Ovary (tissue), 9 donors: ENCODE data around the gene CFAP107. TPM values are rescaled to one million over a fixed set of nuclear protein-coding genes. Genes with fewer than 3 reads are reported as not detected.
"Not testable (repeated sequence)": the region's sequence is repeated elsewhere in the genome, so short reads cannot be mapped to it uniquely, and the experiment has no call there.

ENCODE experiments used
- DNase-seq, 5 donors: peaks; one replicate each; pipeline ENCODE4 v3.0.0-alpha.2; 2019 to 2020
- H3K27ac ChIP-seq, 2 donors: fragments of 200-600 bp; one replicate each; pipeline versions ENCODE4 v1.5.1 to v1.8.0; 2019 to 2022
- H3K27me3 ChIP-seq: fragments of 200-600 bp; one replicate; pipeline ENCODE4 v1.8.0; 2022
- H3K36me3 ChIP-seq: fragments of 200-600 bp; sonication (generic); one replicate; pipeline ENCODE4 v1.5.1; 2019
- H3K4me1 ChIP-seq: one replicate; pipeline ENCODE4 v1.8.1; 2013; ENCODE audit warnings: mild to moderate bottlenecking, moderate library complexity; ENCODE audit not compliant: insufficient read depth
- H3K4me3 ChIP-seq: fragments of 200-600 bp; sonication (generic); one replicate; pipeline ENCODE4 v1.5.1; 2017
- H3K9me3 ChIP-seq, 2 donors: fragments of 200-600 bp in 1 of 2; sonication (generic) in 1 of 2; one replicate each; pipeline versions ENCODE4 v1.5.1 to v1.8.1; 2013 to 2019; ENCODE audit warnings: mild to moderate bottlenecking in 1 of 2, moderate library complexity in 1 of 2
- EP300 ChIP-seq: sonication (generic); formaldehyde crosslinking; IDR thresholded peaks from one replicate; pipeline ENCODE4 v1.6.1; 2017; ENCODE audit warnings: antibody characterized with exemption
- POLR2A ChIP-seq: fragments of 450-650 bp; IDR thresholded peaks from one replicate; pipeline ENCODE4 v1.6.1; 2017; ENCODE audit warnings: antibody characterized with exemption, mild to moderate bottlenecking, moderate library complexity
- WGBS, 3 donors: extraction: QIAGEN DNeasy Blood & Tissue Kit in 1 of 3; methylation state at CpG; one replicate each; pipeline versions ENCODE4 v1.1.5 to v1.1.7; 2013 to 2017; 5-methylcytosine and 5-hydroxymethylcytosine counted together
- intact Hi-C, 4 donors: fragments of 100-400 bp; cut with DNase I; formaldehyde crosslinking; loops; one replicate each; pipeline versions ENCODE4 v1.11.0 to v1.15.1; 2022 to 2023
- polyA plus RNA-seq, 2 donors: library from polyadenylated mRNA; stranded (reverse); fragments of 200-250 nt in 1 of 2; fragments of 350-450 nt in 1 of 2; fragmentation: Illumina TruSeq in 1 of 2; extraction: RNeasy Lipid Tissue Mini Kit (QIAGEN cat#74804) in 1 of 2; gene quantifications; one replicate each; pipeline ENCODE4 v1.2.3, GENCODE V29; 2013 to 2014
- total RNA-seq, 7 donors: library from RNA; depleted of rRNA in 2 of 7; stranded (reverse); fragments of >200 nt in 2 of 7; fragmentation: NEBNext Ultra II Directional in 3 of 7; extraction: Animal tissue kit (Norgen Biotek cat#: 25700) in 3 of 7; gene quantifications; one replicate each; pipeline versions ENCODE4 v1.1.0 to v1.2.4, GENCODE V29; 2016 to 2023
- TF ChIP-seq, protein P1 (sequence below), 3 donors: fragments of 450-650 bp in 2 of 3; fragments of 200-600 bp in 1 of 3; IDR thresholded peaks; one replicate each; pipeline versions ENCODE4 v1.5.1 to v1.8.0; 2016 to 2022; ENCODE audit warnings: antibody characterized with exemption in 3 of 3, mild to moderate bottlenecking in 1 of 3
- donor health status: DM: no; HTN: no; CAD: no; lungs with moderate emphysema.
- donor health status: DM: no; HTN: no; CAD: no.
- donor health status: Bipolar disorder and iron deficiency.
- donor health status: DM: yes; HTN: yes; CAD: no.
- donor health status: DM: no; HTN: no; CAD: no.
- donor health status: DM: yes; HTN: yes; CAD: no.

The CFAP107 gene
- total and polyA plus RNA-seq, 9 donors: 0.32 to 2.2 (median 0.76) TPM; not detected in 5

DNA sequence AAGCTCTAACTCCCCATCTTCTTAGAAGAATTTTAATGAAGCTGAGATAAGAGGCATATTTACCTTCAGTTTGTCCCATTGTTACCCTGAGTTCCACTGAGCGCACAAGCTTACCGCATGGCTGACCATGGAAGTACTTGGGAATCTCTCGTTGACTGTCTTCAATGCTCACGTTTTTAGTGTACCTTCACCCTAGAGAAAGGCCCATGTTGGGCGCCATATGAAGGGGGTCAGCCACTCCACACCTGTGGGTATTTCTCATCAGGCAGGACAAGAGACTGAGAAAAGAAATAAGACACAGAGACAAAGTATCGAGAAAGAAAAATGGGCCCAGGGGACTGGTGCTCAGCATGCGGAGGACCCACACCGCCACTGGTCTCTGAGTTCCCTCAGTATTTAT, 38.7 kb downstream of the CFAP107 start:
- H3K4me3 ChIP-seq, H3K36me3 ChIP-seq, intact Hi-C loops, H3K4me1 ChIP-seq, H3K27ac ChIP-seq, DNase-seq, H3K9me3 ChIP-seq, H3K27me3 ChIP-seq: not testable (repeated sequence)
- 76 to 93% (median 79%) methylated on average over 7 to 8 of the region's 8 CpGs for WGBS, 3 donors

DNA sequence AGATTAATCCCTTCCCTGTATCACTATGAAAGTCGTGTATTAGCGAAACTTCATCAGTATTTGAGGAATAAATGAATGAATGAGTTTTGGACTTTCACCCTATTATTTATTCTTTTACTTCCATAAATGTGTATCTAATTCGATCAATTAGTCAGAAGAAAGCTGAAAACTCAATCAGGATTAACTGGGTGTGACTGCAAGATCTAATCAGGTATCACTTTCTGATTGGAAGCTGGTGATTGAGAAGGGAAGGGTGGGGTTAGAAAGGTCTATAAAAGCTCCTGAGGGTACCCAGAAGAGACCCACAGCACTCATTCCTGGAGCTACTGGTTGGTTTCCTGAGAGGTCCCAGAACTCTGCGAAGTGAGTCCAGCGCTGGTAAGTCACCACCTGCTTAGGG, 45.1 kb downstream of the CFAP107 start, which contains the start of gene PRAMEF1:
TSS of gene PRAMEF1 (plus strand) at position 301 of the 400 bp plus-strand sequence. CDS start 1,831 bp downstream, outside the sequence.
- not testable (repeated sequence) for H3K4me1 ChIP-seq

DNA sequence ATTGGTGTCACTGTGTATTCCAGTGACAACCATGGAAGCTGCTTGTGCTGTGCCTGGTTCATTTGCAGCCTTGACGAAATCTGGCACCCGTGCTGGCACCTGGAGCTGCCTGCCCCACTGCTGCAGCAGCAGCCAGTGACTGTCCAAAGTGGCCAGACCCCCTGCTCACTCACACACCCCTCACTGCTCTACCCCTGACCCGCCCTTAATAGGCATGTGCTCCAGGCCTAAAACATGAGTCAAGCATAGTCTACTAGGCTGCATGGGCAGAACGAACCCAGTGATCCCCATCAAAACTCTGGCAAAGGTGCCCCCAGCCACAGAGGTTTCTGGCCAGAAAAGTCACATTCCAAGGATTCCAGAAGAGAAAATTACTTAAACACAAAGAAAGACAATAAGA, 52.9 kb downstream of the CFAP107 start:
- 52 to 62% (median 56%) methylated on average over 4 of the region's 4 CpGs for WGBS, 3 donors
- Histone ChIP-seq H3K4me3 (no peak overlapping the region), H3K27me3 (no peaks in the 10 kb centered on the region), H3K27ac (no peak overlapping the region), H3K9me3 (no peaks in the 10 kb centered on the region), H3K4me1 (no peaks in the 10 kb centered on the region), H3K36me3 (no peaks in the 10 kb centered on the region)
- no peak for DNase-seq
- intact Hi-C loops: no loop called here
- TF ChIP-seq, protein P1, sequence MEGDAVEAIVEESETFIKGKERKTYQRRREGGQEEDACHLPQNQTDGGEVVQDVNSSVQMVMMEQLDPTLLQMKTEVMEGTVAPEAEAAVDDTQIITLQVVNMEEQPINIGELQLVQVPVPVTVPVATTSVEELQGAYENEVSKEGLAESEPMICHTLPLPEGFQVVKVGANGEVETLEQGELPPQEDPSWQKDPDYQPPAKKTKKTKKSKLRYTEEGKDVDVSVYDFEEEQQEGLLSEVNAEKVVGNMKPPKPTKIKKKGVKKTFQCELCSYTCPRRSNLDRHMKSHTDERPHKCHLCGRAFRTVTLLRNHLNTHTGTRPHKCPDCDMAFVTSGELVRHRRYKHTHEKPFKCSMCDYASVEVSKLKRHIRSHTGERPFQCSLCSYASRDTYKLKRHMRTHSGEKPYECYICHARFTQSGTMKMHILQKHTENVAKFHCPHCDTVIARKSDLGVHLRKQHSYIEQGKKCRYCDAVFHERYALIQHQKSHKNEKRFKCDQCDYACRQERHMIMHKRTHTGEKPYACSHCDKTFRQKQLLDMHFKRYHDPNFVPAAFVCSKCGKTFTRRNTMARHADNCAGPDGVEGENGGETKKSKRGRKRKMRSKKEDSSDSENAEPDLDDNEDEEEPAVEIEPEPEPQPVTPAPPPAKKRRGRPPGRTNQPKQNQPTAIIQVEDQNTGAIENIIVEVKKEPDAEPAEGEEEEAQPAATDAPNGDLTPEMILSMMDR (IDR thresholded peaks at IDR 0.05): no peak
- no peak for TF ChIP-seq EP300
- TF ChIP-seq POLR2A: no peak

More for the DNA sequence above, 45.1 kb downstream of the CFAP107 start, which contains the start of gene PRAMEF1:
- 68 to 79% (median 78%) methylated on average over 5 of the region's 5 CpGs for WGBS, 3 donors
- H3K4me3 ChIP-seq, DNase-seq, H3K36me3 ChIP-seq, intact Hi-C loops, H3K9me3 ChIP-seq, H3K27me3 ChIP-seq, H3K27ac ChIP-seq: not testable (repeated sequence)

DNA sequence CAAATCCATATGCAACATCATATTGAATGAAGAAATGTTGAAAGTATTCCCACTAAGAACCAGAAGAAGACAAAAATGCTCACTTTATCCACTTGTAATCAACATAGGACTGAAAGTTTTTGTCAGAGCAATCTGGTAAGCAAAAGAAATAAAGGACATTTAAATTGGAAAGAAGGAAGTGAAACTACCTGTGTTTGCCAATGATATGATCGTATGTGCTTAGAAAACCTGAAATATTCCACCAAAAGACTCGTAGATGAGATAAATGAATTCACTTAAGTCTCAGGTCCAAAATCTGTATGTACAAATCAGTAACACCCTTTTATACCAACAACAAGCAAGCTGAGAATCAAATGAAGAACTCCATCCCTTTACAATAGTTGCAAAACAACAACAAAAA, 53.7 kb downstream of the CFAP107 start:
- H3K27ac ChIP-seq: no peak overlapping the region
- intact Hi-C loops: no loop called here
- no peak for DNase-seq
- no peaks in the 10 kb centered on the region for H3K36me3 ChIP-seq
- H3K9me3 ChIP-seq: no peaks in the 10 kb centered on the region
- 59 to 72% (median 59%) methylated on average over 2 of the region's 2 CpGs for WGBS, 3 donors
- H3K27me3 ChIP-seq: no peaks in the 10 kb centered on the region
- H3K4me3 ChIP-seq: no peak overlapping the region
- H3K4me1 ChIP-seq: no peaks in the 10 kb centered on the region
- TF ChIP-seq, protein P1 (IDR thresholded peaks at IDR 0.05): no peak
- TF ChIP-seq POLR2A (no peak), EP300 (no peak)

DNA sequence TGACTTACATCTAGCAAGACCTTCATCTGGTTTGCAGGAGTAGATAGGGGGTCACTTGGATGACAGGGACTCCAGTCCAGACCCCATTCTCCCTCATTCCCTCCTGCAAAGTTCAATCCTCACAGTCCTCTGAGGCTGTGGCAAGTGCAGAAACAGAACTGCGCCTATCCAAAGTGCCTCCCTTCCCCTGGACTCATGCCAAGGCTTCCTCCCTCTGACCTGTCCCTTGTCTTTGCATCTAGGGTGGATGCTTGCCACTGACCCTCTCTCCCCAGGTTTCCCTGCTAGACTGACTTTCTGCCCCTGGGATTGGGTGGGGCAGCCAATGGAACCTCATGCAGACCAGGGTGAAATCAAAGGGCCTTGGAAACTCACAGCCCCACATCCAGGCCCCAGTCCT, 63.9 kb downstream of the CFAP107 start:
- Histone ChIP-seq H3K27me3 (no peaks in the 10 kb centered on the region), H3K4me1 (no peaks in the 10 kb centered on the region), H3K27ac (no peak overlapping the region), H3K4me3 (no peak overlapping the region), H3K36me3 (no peaks in the 10 kb centered on the region), H3K9me3 (no peaks in the 10 kb centered on the region)
- WGBS, 3 donors: 63 to 90% (median 74%) methylated on average over 1 of the region's 1 CpG
- TF ChIP-seq EP300 (no peak), POLR2A (no peak)
- TF ChIP-seq, protein P1 (IDR thresholded peaks at IDR 0.05): no peak
- intact Hi-C loops: no loop called here
- DNase-seq: no peak
